MG63 (cell line): ENCODE data around the gene SLC15A2. TPM values are rescaled to one million over a fixed set of nuclear protein-coding genes. Genes with fewer than 3 reads are reported as not detected.
"Not testable (repeated sequence)": the region's sequence is repeated elsewhere in the genome, so short reads cannot be mapped to it uniquely, and the experiment has no call there.

Experiments used
- DNase-seq: peaks from one replicate; pipeline ENCODE4 v3.0.0-alpha.2; 2020
- H3K27me3 ChIP-seq: fragments of 250-450 bp; sonication (Bioruptor Pico); 2 replicates; pipeline ENCODE4 v1.5.1; 2020; ENCODE audit warnings: mild to moderate bottlenecking, moderate library complexity
- H3K36me3 ChIP-seq: fragments of 250-450 bp; sonication (Bioruptor Pico); 2 replicates; pipeline ENCODE4 v1.5.1; 2020; ENCODE audit warnings: mild to moderate bottlenecking, moderate library complexity
- H3K4me3 ChIP-seq: fragments of 250-450 bp; sonication (Bioruptor Pico); 2 replicates; pipeline ENCODE4 v1.5.1; 2020; ENCODE audit warnings: mild to moderate bottlenecking, moderate library complexity
- H3K9me3 ChIP-seq: fragments of 250-450 bp; sonication (Bioruptor Pico); 2 replicates; pipeline ENCODE4 v1.5.1; 2020; ENCODE audit warnings: mild to moderate bottlenecking, moderate library complexity
- total RNA-seq: library from RNA; depleted of rRNA; stranded (reverse); fragments of >200 nt; shearing (Covaris generic); gene quantifications from 2 replicates; pipeline ENCODE4 v1.2.3, GENCODE V29; 2014; ENCODE audit warnings: low replicate concordance; rRNA removed

SLC15A2 gene
- not detected in 2 replicates for total RNA-seq

GRCh38 chr3:121894301-121894990, at the start of gene SLC15A2:
Gene SLC15A2 (plus strand): TSS chr3:121894401. CDS start chr3:121894477, 76 bp downstream.
- Histone ChIP-seq H3K4me3 (no peak within 1 kb of the TSS), H3K27me3 (peaks cover 2% of the 10 kb centered on the region; the same call in 1 of the 2 replicates), H3K36me3 (no peaks in the 10 kb centered on the region), H3K9me3 (no peaks in the 10 kb centered on the region)
- no peak for DNase-seq

GRCh38 chr3:121844892-121845291, 49.3 kb upstream of the SLC15A2 start:
- Histone ChIP-seq H3K36me3 (no peaks in the 10 kb centered on the region), H3K9me3 (no peaks in the 10 kb centered on the region), H3K27me3 (peaks cover 10% of the 10 kb centered on the region; the same call in 1 of the 2 replicates), H3K4me3 (no peak overlapping the region)
- DNase-seq: no peak

GRCh38 chr3:121852256-121852655, 41.9 kb upstream of the SLC15A2 start:
- Histone ChIP-seq H3K27me3 (peaks cover 16% of the 10 kb centered on the region), H3K36me3 (no peaks in the 10 kb centered on the region), H3K4me3 (no peak overlapping the region), H3K9me3 (no peaks in the 10 kb centered on the region)
- no peak for DNase-seq

- Histone ChIP-seq H3K4me3 (no peak overlapping the region), H3K27me3 (peaks cover 14% of the 10 kb centered on the region), H3K36me3 (no peaks in the 10 kb centered on the region), H3K9me3 (no peaks in the 10 kb centered on the region)
- DNase-seq: no peak
Observed at GRCh38 chr3:121855555-121855954, 38.6 kb upstream of the SLC15A2 start.

GRCh38 chr3:121857778-121858177, 36.4 kb upstream of the SLC15A2 start:
- not testable (repeated sequence) for H3K4me3 ChIP-seq, DNase-seq, H3K36me3 ChIP-seq

GRCh38 chr3:121863247-121863646, 31.0 kb upstream of the SLC15A2 start:
- H3K9me3 ChIP-seq, H3K4me3 ChIP-seq, DNase-seq, H3K27me3 ChIP-seq, H3K36me3 ChIP-seq: not testable (repeated sequence)

More at GRCh38 chr3:121857778-121858177, 36.4 kb upstream of the SLC15A2 start:
- H3K27me3 ChIP-seq: peaks cover 14% of the 10 kb centered on the region
- not testable (repeated sequence) for H3K9me3 ChIP-seq

GRCh38 chr3:121863801-121864200, 30.4 kb upstream of the SLC15A2 start:
- DNase-seq: no peak
- Histone ChIP-seq H3K27me3 (peaks cover 5% of the 10 kb centered on the region), H3K4me3 (no peak overlapping the region), H3K36me3 (no peaks in the 10 kb centered on the region), H3K9me3 (no peaks in the 10 kb centered on the region)

- no peaks in the 10 kb centered on the region for H3K9me3 ChIP-seq
- no peaks in the 10 kb centered on the region for H3K36me3 ChIP-seq
- peaks cover 2% of the 10 kb centered on the region for H3K27me3 ChIP-seq
- no peak for DNase-seq
- H3K4me3 ChIP-seq: no peak overlapping the region
Observed at GRCh38 chr3:121869736-121870135, 24.5 kb upstream of the SLC15A2 start.

GRCh38 chr3:121870717-121871116, 23.5 kb upstream of the SLC15A2 start:
- no peak for DNase-seq
- no peak overlapping the region for H3K4me3 ChIP-seq
- H3K36me3 ChIP-seq: no peaks in the 10 kb centered on the region
- peaks cover 2% of the 10 kb centered on the region for H3K27me3 ChIP-seq
- no peaks in the 10 kb centered on the region for H3K9me3 ChIP-seq

GRCh38 chr3:121871430-121871829, 22.8 kb upstream of the SLC15A2 start:
- Histone ChIP-seq H3K27me3 (peaks cover 2% of the 10 kb centered on the region), H3K36me3 (no peaks in the 10 kb centered on the region), H3K9me3 (no peaks in the 10 kb centered on the region), H3K4me3 (no peak overlapping the region)
- no peak for DNase-seq

- Histone ChIP-seq H3K36me3 (no peaks in the 10 kb centered on the region), H3K4me3 (no peak overlapping the region), H3K27me3 (0 out of 2 replicates have a peak, but pooled peaks cover 2% of the 10 kb centered on the region), H3K9me3 (no peaks in the 10 kb centered on the region)
- DNase-seq: no peak
Observed at GRCh38 chr3:121878411-121878810, 15.8 kb upstream of the SLC15A2 start.

- H3K27me3 ChIP-seq: no peaks in the 10 kb centered on the region
- no peaks in the 10 kb centered on the region for H3K36me3 ChIP-seq
- H3K4me3 ChIP-seq: no peak overlapping the region
- no peaks in the 10 kb centered on the region for H3K9me3 ChIP-seq
- DNase-seq: no peak
Observed at GRCh38 chr3:121883507-121883906, 10.7 kb upstream of the SLC15A2 start.

- Histone ChIP-seq H3K9me3 (no peaks in the 10 kb centered on the region), H3K27me3 (no peaks in the 10 kb centered on the region), H3K36me3 (no peaks in the 10 kb centered on the region), H3K4me3 (no peak overlapping the region)
- no peak for DNase-seq
Observed at GRCh38 chr3:121885386-121885785, 8.8 kb upstream of the SLC15A2 start.

- no peaks in the 10 kb centered on the region for H3K9me3 ChIP-seq
- H3K27me3 ChIP-seq: peaks cover 2% of the 10 kb centered on the region; the same call in 1 of the 2 replicates
- no peak overlapping the region for H3K4me3 ChIP-seq
- no peaks in the 10 kb centered on the region for H3K36me3 ChIP-seq
- no peak for DNase-seq
Observed at GRCh38 chr3:121895121-121895520, 920 bp downstream of the SLC15A2 start.

- Histone ChIP-seq H3K4me3 (no peak overlapping the region), H3K36me3 (no peaks in the 10 kb centered on the region), H3K9me3 (no peaks in the 10 kb centered on the region), H3K27me3 (peaks cover 2% of the 10 kb centered on the region; the same call in 1 of the 2 replicates)
- DNase-seq: no peak
Observed at GRCh38 chr3:121895736-121896135, 1.5 kb downstream of the SLC15A2 start.

GRCh38 chr3:121896823-121897222, 2.6 kb downstream of the SLC15A2 start:
- Histone ChIP-seq H3K27me3 (no peaks in the 10 kb centered on the region; the same call in 1 of the 2 replicates), H3K4me3 (no peak overlapping the region), H3K36me3 (no peaks in the 10 kb centered on the region), H3K9me3 (no peaks in the 10 kb centered on the region)
- no peak for DNase-seq

GRCh38 chr3:121897296-121897695, 3.1 kb downstream of the SLC15A2 start:
- Histone ChIP-seq H3K27me3 (no peaks in the 10 kb centered on the region; the same call in 1 of the 2 replicates), H3K36me3 (no peaks in the 10 kb centered on the region), H3K4me3 (no peak overlapping the region), H3K9me3 (no peaks in the 10 kb centered on the region)
- no peak for DNase-seq
